IPS-11a (cell line): ENCODE measurements around the gene CRELD2.
A peak's percentile ranks its signal among the peaks of the same experiment; 100 is the strongest.

ENCODE experiments used
- H3K4me3 ChIP-seq: one replicate; pipeline ENCODE4 v1.5.1; 2013; ENCODE audit warnings: low read depth, low read length, control low read depth

The CRELD2 gene

GRCh38 chr22:49955581-49956417 is 37.4 kb downstream of the CRELD2 start:
- no peak overlapping the region for H3K4me3 ChIP-seq

- no peak overlapping the region for H3K4me3 ChIP-seq
These were observed 38.0 kb downstream of the CRELD2 start for GRCh38 chr22:49956418-49956770.

- no peak overlapping the region for H3K4me3 ChIP-seq
These were observed 38.7 kb downstream of the CRELD2 start for GRCh38 chr22:49956914-49957825.

GRCh38 chr22:49957826-49958365 is 39.5 kb downstream of the CRELD2 start:
- H3K4me3 ChIP-seq: no peak overlapping the region

DNA sequence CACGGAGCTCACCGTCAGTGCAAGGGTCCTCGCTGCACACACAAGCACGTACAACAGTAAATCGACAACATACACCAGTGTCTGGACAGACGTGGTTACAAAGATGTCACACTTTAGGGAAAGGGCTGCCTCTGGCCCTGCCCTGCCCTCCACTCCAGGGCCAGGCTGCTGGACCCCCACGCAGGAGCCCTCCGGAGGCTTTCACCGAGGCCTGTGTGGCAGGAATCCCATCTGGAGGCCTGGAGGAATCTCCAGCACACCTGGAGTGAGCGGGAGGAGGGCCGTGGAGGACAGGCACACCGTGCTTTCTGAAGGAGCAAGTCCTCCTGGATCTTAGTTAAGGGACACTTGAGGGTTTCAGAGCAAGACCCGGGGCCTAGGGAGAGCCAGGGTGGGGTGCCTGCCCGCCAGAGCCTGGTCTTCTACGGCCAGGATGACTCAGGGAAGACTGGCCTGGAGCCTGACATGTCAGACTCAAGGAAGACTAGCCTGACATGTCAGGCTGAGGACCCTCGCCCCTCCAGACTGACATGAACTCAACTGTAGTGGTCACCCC is 40.0 kb downstream of the CRELD2 start:
- no peak overlapping the region for H3K4me3 ChIP-seq

DNA sequence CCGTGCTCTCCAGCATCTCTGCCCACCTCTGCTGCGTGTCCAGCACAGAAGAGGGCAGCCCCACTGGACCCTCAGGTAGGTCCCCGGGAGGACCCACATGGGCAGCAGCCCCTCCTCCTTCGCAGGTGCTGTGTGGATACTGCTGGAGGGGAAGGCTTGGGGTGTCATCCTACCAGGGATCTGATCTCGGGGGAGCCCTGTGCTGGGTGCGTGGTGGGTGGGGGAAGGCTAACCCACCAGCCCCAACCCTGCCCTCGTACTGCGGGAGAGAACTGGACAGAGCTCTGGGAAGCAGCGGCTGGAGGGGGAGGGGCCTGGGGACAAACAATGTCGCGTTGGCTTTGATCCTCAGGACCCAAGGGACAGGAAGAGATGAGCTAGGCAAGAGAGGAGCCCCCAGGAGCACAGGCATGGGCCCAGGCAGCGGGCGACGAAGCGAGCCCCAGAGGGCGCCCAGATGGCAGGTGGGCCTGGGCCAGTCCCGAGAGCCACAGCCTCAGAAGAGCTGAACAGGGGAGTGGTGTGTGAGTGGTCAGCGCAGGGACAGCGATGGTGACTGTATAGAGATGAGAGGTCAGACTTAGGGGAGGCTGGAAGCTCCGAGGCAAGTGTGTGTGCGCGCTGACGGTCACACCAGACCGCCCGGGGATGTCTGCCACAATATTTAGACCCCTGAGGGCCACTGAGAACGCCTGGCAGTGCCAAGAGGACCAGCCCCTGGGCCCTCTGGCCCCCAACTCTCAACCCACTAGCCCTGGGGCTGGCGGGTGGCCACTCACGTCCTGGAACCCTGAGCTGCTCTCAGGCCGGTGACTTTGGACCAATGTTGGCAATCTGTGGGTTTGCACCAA is 40.7 kb downstream of the CRELD2 start:
- no peak overlapping the region for H3K4me3 ChIP-seq

- H3K4me3 ChIP-seq: peak overlapping the region; percentile 72
These were observed 41.3 kb downstream of the CRELD2 start for GRCh38 chr22:49959782-49960158.

- H3K4me3 ChIP-seq: peak within 1 kb of the TSS; percentile 72
These were observed 41.9 kb downstream of the CRELD2 start, which contains the start of gene PIM3 for GRCh38 chr22:49960159-49961004. TSS of gene PIM3 (plus strand) at chr22:49960772. CDS start at chr22:49960948, 176 bp downstream.

- peak overlapping the region; percentile 72 for H3K4me3 ChIP-seq
These were observed 42.7 kb downstream of the CRELD2 start for GRCh38 chr22:49961005-49961600.

- peak overlapping the region; percentile 72 for H3K4me3 ChIP-seq
These were observed 43.2 kb downstream of the CRELD2 start for GRCh38 chr22:49961601-49962011.

DNA sequence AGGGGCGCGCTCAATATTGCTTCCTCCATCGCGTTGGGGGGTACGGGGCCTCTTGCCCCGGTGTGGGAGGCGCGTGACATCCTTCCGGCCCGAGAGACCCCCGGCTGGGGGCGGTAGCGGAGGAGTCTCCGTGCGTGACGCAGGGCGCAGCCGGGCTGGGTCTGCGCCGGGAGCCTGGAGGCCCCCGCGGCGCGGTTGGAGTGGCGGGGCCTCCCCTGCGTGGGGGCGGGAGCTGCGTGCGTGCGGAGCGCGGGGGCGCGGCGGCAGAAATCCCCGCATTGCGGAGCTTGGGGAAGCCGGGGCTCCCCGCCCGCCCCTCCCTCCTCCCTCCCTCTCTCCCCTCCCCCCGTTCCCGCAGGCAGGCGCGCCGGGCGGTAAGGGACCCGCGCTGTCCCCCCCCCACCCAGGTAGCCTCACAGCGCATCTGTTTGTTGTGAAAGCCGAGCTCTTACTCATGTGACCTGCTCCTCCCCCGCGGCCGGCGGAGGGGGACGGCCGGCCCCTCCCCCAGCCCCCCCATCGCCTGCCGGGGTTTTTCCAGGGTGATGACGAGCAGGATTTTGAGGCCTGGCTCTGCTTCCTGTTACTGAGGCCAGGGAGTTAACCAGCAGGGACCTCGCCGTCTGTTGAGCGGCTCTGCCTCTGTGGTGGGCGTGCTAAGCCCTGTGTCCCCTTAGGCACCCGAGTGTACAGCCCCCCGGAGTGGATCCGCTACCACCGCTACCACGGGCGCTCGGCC is 43.7 kb downstream of the CRELD2 start:
- peak overlapping the region; percentile 72 for H3K4me3 ChIP-seq

- no peak overlapping the region for H3K4me3 ChIP-seq
These were observed 44.6 kb downstream of the CRELD2 start for GRCh38 chr22:49962751-49963646.

DNA sequence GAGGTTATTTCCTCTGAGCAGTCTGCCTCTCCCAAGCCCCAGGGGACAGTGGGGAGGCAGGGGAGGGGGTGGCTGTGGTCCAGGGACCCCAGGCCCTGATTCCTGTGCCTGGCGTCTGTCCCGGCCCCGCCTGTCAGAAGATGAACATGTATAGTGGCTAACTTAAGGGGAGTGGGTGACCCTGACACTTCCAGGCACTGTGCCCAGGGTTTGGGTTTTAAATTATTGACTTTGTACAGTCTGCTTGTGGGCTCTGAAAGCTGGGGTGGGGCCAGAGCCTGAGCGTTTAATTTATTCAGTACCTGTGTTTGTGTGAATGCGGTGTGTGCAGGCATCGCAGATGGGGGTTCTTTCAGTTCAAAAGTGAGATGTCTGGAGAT is 45.2 kb downstream of the CRELD2 start:
- no peak overlapping the region for H3K4me3 ChIP-seq

DNA sequence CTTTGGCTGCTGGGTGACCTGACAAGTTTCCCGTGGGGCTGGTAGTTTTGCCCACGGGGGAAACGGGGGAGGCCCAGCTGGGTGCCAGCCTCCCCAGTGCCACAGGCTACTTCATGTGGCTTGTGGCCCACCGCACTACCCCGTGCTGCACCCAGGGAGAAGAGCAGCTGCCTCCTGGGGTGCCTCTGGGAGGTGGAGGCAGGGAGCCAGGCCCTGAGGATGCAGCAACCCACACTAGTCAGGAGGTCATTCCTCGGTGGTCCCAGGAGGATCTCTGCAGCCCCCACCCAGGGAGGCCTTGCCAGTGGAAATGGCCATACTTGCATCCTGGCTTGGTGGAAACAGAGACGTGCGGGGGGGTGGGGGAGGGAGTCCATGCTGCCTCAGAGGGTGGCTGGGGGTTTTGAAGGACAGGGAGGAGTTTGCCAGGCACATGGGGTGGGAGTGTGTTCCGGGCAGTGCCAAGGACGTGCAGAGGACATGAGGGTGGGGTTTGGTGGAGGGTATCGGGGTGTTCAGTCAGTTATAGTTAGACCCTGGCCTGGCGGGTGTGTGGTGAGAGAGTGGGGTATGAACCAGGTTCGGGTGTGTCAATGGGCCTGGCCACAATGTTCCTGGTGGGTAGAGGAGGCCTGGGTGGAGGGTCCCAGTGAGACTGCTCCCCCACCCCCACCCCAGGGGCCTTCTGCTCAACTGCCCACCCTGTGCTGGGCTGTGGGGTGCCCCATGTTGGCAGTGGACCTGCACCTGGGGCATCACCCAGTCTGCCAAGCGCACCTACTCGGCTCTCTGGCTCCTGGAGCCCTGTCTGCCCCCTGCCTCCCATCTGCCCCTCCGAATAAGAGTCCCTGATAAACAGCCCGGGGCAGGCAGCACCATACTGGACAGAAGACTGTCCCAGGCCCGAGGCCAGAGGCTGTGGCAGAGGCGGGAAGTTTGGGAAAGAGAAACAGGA is 46.0 kb downstream of the CRELD2 start:
- no peak overlapping the region for H3K4me3 ChIP-seq

GRCh38 chr22:49965091-49966040 is 46.9 kb downstream of the CRELD2 start:
- no peak overlapping the region for H3K4me3 ChIP-seq
